H9 (cell line): ENCODE results near the gene TMEM107. TPM values are rescaled to one million over a fixed set of nuclear protein-coding genes. Genes with fewer than 3 reads are reported as not detected.

ENCODE experiments used
- DNase-seq: peaks from one replicate; pipeline ENCODE4 v3.0.0-alpha.2; 2017
- H2AFZ ChIP-seq: one replicate; pipeline ENCODE4 v1.6.1; 2013; ENCODE audit warnings: mild to moderate bottlenecking, low read length, control low read depth, moderate library complexity
- H2AK5ac ChIP-seq: 2 replicates; pipeline ENCODE4 v1.6.1; 2013; ENCODE audit warnings: low read length, control low read depth, mixed read lengths; ENCODE audit not compliant: insufficient read length
- H2BK120ac ChIP-seq: one replicate; pipeline ENCODE4 v1.6.1; 2013; ENCODE audit warnings: low read depth, mild to moderate bottlenecking, low read length, control low read depth, inconsistent platforms; ENCODE audit not compliant: poor library complexity, severe bottlenecking
- H2BK12ac ChIP-seq: 2 replicates; pipeline ENCODE4 v1.6.1; 2013; ENCODE audit warnings: low read length, control low read depth, mixed read lengths, low read depth; ENCODE audit not compliant: insufficient read length
- H2BK15ac ChIP-seq: 2 replicates; pipeline ENCODE4 v1.6.1; 2013; ENCODE audit warnings: low read depth, low read length, control low read depth
- H2BK20ac ChIP-seq: one replicate; pipeline ENCODE4 v1.6.1; 2013; ENCODE audit warnings: low read depth, mild to moderate bottlenecking, low read length, control low read depth, inconsistent platforms; ENCODE audit not compliant: poor library complexity, severe bottlenecking
- H2BK5ac ChIP-seq: 2 replicates; pipeline ENCODE4 v1.6.1; 2013; ENCODE audit warnings: low read length, control low read depth, mixed read lengths; ENCODE audit not compliant: insufficient read length
- H3K14ac ChIP-seq: 2 replicates; pipeline ENCODE4 v1.6.1; 2013; ENCODE audit warnings: low read length, control low read depth; ENCODE audit not compliant: insufficient read depth
- H3K18ac ChIP-seq: 2 replicates; pipeline ENCODE4 v1.6.1; 2013; ENCODE audit warnings: low read depth, mild to moderate bottlenecking, mixed read lengths, low read length, control low read depth; ENCODE audit not compliant: insufficient read length
- H3K23ac ChIP-seq: 2 replicates; pipeline ENCODE4 v1.6.1; 2013; ENCODE audit warnings: low read length, control low read depth, mixed read lengths, low read depth; ENCODE audit not compliant: insufficient read length
- H3K23me2 ChIP-seq: 2 replicates; pipeline ENCODE4 v1.6.1; 2013; ENCODE audit warnings: low read depth, mild to moderate bottlenecking, mixed read lengths, low read length, control low read depth; ENCODE audit not compliant: insufficient read length, poor library complexity, severe bottlenecking
- H3K27ac ChIP-seq: 2 replicates; pipeline ENCODE4 v1.5.1; 2013; ENCODE audit warnings: low read length, control low read depth, mixed read lengths, low read depth; ENCODE audit not compliant: insufficient read length
- H3K27me3 ChIP-seq: 2 replicates; pipeline ENCODE4 v1.6.1; 2013; ENCODE audit warnings: low read length, control low read depth, inconsistent platforms; ENCODE audit not compliant: insufficient read depth
- H3K4ac ChIP-seq: 2 replicates; pipeline ENCODE4 v1.6.1; 2013; ENCODE audit warnings: low read depth, mild to moderate bottlenecking, control low read depth, inconsistent platforms, low read length, moderate library complexity
- H3K4me1 ChIP-seq: 2 replicates; pipeline ENCODE4 v1.6.1; 2013; ENCODE audit warnings: low read length, control low read depth, inconsistent platforms; ENCODE audit not compliant: insufficient read depth
- H3K4me2 ChIP-seq: 2 replicates; pipeline ENCODE4 v1.6.1; 2013; ENCODE audit warnings: low read length, control low read depth, mixed read lengths; ENCODE audit not compliant: insufficient read length, insufficient read depth
- H3K56ac ChIP-seq: 2 replicates; pipeline ENCODE4 v1.6.1; 2013; ENCODE audit warnings: low read depth, mild to moderate bottlenecking, mixed read lengths, low read length, control low read depth; ENCODE audit not compliant: insufficient read length
- H3K79me1 ChIP-seq: 2 replicates; pipeline ENCODE4 v1.6.1; 2013; ENCODE audit warnings: low read depth, mild to moderate bottlenecking, moderate library complexity, low read length, control low read depth, inconsistent platforms; ENCODE audit not compliant: insufficient read depth, poor library complexity, severe bottlenecking
- H3K79me2 ChIP-seq: 2 replicates; pipeline ENCODE4 v1.6.1; 2013; ENCODE audit warnings: low read length, control low read depth, inconsistent platforms; ENCODE audit not compliant: insufficient read depth
- H3K9ac ChIP-seq: 2 replicates; pipeline ENCODE4 v1.6.1; 2013; ENCODE audit warnings: low read length, control low read depth, mixed read lengths; ENCODE audit not compliant: insufficient read length; ENCODE audit errors: extremely low read depth
- H3K9me3 ChIP-seq: one replicate; pipeline ENCODE4 v1.6.1; 2013; ENCODE audit warnings: low read depth, low read length, inconsistent platforms; ENCODE audit not compliant: control insufficient read depth
- H3T11ph ChIP-seq: one replicate; pipeline ENCODE4 v1.6.1; 2013; ENCODE audit warnings: mild to moderate bottlenecking, low read length, control low read depth, inconsistent platforms
- H4K20me1 ChIP-seq: one replicate; pipeline ENCODE4 v1.6.1; 2013; ENCODE audit not compliant: control insufficient read depth, insufficient read length, insufficient read depth
- H4K5ac ChIP-seq: 2 replicates; pipeline ENCODE4 v1.6.1; 2013; ENCODE audit warnings: low read depth, mild to moderate bottlenecking, mixed read lengths, low read length, control low read depth; ENCODE audit not compliant: insufficient read length
- H4K8ac ChIP-seq: replicated peaks from 2 replicates; pipeline ENCODE4 v1.6.1; 2013; ENCODE audit warnings: low read length, control low read depth, mixed read lengths, low read depth; ENCODE audit not compliant: insufficient read length
- H4K91ac ChIP-seq: 2 replicates; pipeline ENCODE4 v1.6.1; 2013; ENCODE audit warnings: low read depth, mild to moderate bottlenecking, moderate library complexity, mixed read lengths, low read length, control low read depth; ENCODE audit not compliant: insufficient read length
- H3K27ac Mint-ChIP-seq, 3 experiments: 2 replicates in 2 of 3; 3 replicates in 1 of 3; pipeline ENCODE4 v1.8.0; 2020 to 2021; ENCODE audit warnings: mixed read lengths in 3 of 3, mild to moderate bottlenecking in 1 of 3, moderate library complexity in 1 of 3
- H3K27me3 Mint-ChIP-seq: 2 replicates; pipeline ENCODE4 v1.8.0; 2021; ENCODE audit warnings: low read depth, mild to moderate bottlenecking, moderate library complexity, mixed read lengths
- H3K36me3 Mint-ChIP-seq, 3 experiments: 2 replicates in 2 of 3; 3 replicates in 1 of 3; pipeline ENCODE4 v1.8.0; 2020 to 2021; ENCODE audit warnings: low read depth in 3 of 3, mixed read lengths in 3 of 3; ENCODE audit not compliant: insufficient read depth in 1 of 3
- H3K4me1 Mint-ChIP-seq, 2 experiments: 2 replicates each; pipeline ENCODE4 v1.8.0; 2020; ENCODE audit warnings: mixed read lengths in 2 of 2
- H3K4me3 Mint-ChIP-seq, 2 experiments: 2 replicates in 1 of 2; 3 replicates in 1 of 2; pipeline ENCODE4 v1.8.0; 2020 to 2021; ENCODE audit warnings: mild to moderate bottlenecking in 2 of 2, mixed read lengths in 2 of 2, moderate library complexity in 1 of 2
- H3K9me3 Mint-ChIP-seq, 2 experiments: 2 replicates in 1 of 2; 3 replicates in 1 of 2; pipeline ENCODE4 v1.8.0; 2020; ENCODE audit warnings: mild to moderate bottlenecking in 2 of 2, mixed read lengths in 2 of 2, moderate library complexity in 1 of 2
- CTCF ChIP-seq: fragments of 200-600 bp; sonication (generic); conservative IDR thresholded peaks from 3 replicates; pipeline ENCODE4 v1.8.0; 2021; ENCODE audit warnings: antibody characterized with exemption, mild to moderate bottlenecking
- WGBS: extraction: QIAGEN DNeasy Blood & Tissue Kit; methylation state at CpG from one replicate; pipeline ENCODE4 v1.1.7; 2013; ENCODE audit warnings: missing lambda C conversion rate, low lambda C conversion rate, mixed read lengths; ENCODE audit not compliant: insufficient read length; ENCODE audit errors: extremely low coverage; 5-methylcytosine and 5-hydroxymethylcytosine counted together
- total RNA-seq: library from RNA; stranded (reverse); gene quantifications from 2 replicates; pipeline ENCODE4 v1.2.1, GENCODE V29; 2021

The TMEM107 gene
- total RNA-seq, 1 experiment from 2014 or later, result 12.7 TPM

GRCh38 chr17:8162997-8163977 lies 12.9 kb downstream of the TMEM107 start:
- Mint-ChIP-seq H3K4me3 (peak overlapping the region; percentile 86 to 95), H3K27ac (peak overlapping the region; percentile 98 to 100 (median 99)), H3K36me3 (peaks cover 10 to 26% (median 22%) of the 10 kb centered on the region in 3 experiments), H3K27me3 (no peaks in the 10 kb centered on the region), H3K4me1 (peaks cover 38 to 44% of the 10 kb centered on the region in 2 experiments), H3K9me3 (no peaks in the 10 kb centered on the region)
- no peak overlapping the region for H2BK20ac ChIP-seq
- no peak overlapping the region for H2AFZ ChIP-seq
- H2BK120ac ChIP-seq, result peak overlapping the region; percentile 62
- peaks cover 13% of the 10 kb centered on the region for H3K23me2 ChIP-seq
- H4K8ac ChIP-seq, result no peak overlapping the region
- H3K79me2 ChIP-seq, result no peaks in the 10 kb centered on the region
- no peaks in the 10 kb centered on the region for H3K9me3 ChIP-seq
- H3K18ac ChIP-seq, result peak overlapping the region; percentile 97
- peak overlapping the region; percentile 93 for H4K5ac ChIP-seq
- DNase-seq, result peak; percentile 95
- H3K27me3 ChIP-seq, result no peaks in the 10 kb centered on the region
- peak overlapping the region; percentile 93 for H3K14ac ChIP-seq
- TF ChIP-seq CTCF, result no peak
- peak overlapping the region; percentile 62 for H3K27ac ChIP-seq
- peaks cover 3% of the 10 kb centered on the region; the same call in 1 of the 2 replicates for H3K4me1 ChIP-seq
- no CpG with 5 or more reads among the region's 55 CpGs for WGBS
- H4K20me1 ChIP-seq, result no peaks in the 10 kb centered on the region
- H2BK5ac ChIP-seq, result peak overlapping the region; percentile 79
- peak overlapping the region; percentile 89 for H3K9ac ChIP-seq
- no peak overlapping the region for H4K91ac ChIP-seq
- peak overlapping the region; percentile 83 for H2BK12ac ChIP-seq
- peak overlapping the region; percentile 20; the same call in 1 of the 2 replicates for H3K4ac ChIP-seq
- H3T11ph ChIP-seq, result no peak overlapping the region
- no peaks in the 10 kb centered on the region for H3K79me1 ChIP-seq
- no peak overlapping the region for H2AK5ac ChIP-seq
- H2BK15ac ChIP-seq, result no peak overlapping the region
- no peak overlapping the region for H3K56ac ChIP-seq
- peak overlapping the region; percentile 57 for H3K23ac ChIP-seq
- peak overlapping the region; percentile 51 for H3K4me2 ChIP-seq
